Stromal cell of bone marrow (primary cell): Measurements from ENCODE around the gene APOL3.
"Not testable (repeated sequence)": the region's sequence is repeated elsewhere in the genome, so short reads cannot be mapped to it uniquely, and the experiment has no call there.

ENCODE experiments used
- DNase-seq: peaks from one replicate; pipeline ENCODE4 v3.0.0-alpha.2; 2012; ENCODE audit warnings: low read depth

The APOL3 gene

DNA sequence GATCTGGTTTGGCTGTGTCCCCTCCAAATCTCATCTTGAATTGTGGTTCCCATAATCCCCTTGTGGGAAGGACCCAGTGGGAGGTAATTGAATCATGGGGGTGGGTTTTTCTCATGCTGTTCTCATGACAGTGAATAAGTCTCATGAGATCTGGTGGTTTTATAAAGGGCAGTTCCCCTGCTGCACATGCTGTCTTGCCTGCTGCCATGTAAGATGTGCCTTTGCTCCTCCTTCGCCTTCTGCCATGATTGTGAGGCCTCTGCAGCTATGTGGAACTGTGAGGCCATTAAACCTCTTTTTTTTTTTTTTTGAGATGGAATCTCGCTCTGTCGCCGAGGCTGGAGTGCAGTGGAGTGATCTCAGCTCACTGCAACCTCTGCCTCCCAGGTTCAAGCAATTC, 59.6 kb downstream of the APOL3 start:
- not testable (repeated sequence) for DNase-seq

DNA sequence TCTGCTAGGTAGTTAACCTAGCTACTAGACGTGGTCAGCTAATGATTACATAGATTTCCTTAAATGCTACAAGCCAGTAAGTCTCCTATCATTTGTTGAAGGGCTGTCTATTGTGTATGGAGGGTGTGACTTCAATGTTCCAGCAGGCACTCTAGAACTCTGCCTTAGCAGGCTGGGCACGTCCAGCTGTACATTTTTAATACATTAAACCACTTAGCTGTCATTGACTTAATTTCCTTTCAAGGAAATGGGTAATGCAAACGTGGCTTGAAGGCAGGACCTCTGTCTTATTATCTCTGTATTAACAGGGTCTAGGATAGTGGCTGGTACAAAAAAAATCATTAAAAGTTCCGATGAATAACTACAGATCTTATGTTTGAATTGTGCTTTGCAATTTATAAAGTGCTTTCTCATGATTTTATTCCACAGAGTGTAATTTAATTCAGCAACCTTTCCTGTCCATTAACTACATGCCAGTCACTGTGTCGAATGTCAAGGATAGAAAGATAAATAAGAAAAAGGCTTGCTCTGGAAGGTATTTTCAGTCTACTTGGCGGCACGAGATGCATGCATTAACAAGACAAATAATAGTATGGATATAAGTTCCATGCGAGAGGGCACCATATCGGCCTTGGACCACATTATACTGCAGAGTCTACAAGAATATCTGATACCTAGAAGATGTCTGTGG, 60.3 kb downstream of the APOL3 start:
- no peak for DNase-seq

DNA sequence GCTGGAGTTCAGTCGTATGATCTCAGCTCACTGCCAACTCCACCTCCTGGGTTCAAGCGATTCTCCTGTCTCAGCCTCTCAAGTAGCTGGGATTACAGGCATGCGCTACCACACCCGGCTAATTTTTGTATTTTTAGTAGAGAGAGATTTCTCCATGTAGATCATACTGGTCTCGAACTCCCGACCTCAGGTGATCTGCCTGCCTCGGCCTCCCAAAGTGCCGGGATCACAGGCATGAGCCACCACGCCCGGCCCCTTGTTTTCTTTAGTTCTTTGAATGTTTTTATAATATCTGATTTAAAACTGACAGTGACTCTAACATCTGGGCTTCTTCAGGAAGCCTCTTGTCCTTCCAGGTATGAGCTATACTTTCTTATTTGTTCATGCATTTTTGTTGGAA, 61.0 kb downstream of the APOL3 start:
- not testable (repeated sequence) for DNase-seq

DNA sequence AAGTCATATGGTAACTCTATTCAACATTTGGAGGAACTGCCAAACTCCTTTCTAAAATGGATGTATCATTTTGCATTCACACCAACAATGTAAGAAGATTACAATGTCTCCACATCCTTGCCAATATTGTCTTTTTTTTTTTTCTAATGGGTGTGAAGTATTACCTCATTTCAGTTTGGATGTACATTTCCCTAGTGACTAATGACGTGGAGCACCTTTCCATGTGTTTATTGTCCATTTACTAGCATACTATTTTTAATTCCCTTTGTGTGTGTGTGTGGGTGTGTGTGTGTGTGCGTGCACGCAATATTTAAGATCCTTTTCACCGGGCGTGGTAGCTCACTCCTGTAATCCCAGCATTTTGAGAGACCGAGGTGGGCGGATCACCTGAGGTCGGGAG, 62.7 kb downstream of the APOL3 start:
- DNase-seq: no peak

DNA sequence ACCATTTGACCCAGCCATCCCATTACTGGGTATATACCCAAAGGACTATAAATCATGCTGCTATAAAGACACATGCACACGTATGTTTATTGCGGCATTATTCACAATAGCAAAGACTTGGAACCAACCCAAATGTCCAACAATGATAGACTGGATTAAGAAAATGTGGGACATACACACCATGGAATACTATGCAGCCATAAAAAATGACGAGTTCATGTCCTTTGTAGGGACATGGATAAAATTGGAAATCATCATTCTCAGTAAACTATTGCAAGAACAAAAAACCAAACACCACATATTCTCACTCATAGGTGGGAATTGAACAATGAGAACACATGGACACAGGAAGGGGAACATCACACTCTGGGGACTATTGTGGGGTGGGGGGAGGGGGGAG, 69.8 kb downstream of the APOL3 start:
- not testable (repeated sequence) for DNase-seq
